Measurements from ENCODE around the gene GAMT.

GAMT gene

GRCh38 chr19:1400281-1401137, 833 bp downstream of the GAMT start:
- DNase-seq (ENCODE audit: low read depth, low spot score): no peak

DNA sequence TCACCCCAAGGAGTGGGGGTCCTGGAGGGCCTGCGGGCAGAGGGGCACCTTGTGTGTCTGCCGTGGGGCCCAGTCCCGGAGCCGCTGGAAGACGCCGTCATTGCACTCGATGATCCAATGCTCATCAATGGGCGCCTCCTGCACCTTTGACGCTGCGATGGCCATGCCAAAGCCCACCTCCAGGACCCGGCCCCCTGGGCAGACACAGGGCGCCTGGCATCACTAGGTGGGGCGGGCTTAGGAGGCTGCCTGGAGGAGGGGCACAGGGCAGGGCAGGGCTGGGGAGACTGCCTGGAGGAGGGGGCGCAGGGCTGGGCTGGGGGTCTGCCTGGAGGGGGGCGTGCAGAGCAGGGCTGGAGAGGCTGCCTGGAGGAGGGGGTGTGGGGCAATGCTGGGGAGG, 1.6 kb downstream of the GAMT start:
- DNase-seq (ENCODE audit: low read depth, low spot score): no peak

GRCh38 chr19:1399079-1399478, 2.3 kb downstream of the GAMT start:
- no peak for DNase-seq (ENCODE audit: low read depth, low spot score)

GRCh38 chr19:1397838-1398237, 3.5 kb downstream of the GAMT start:
- no peak for DNase-seq (ENCODE audit: low read depth, low spot score)

DNA sequence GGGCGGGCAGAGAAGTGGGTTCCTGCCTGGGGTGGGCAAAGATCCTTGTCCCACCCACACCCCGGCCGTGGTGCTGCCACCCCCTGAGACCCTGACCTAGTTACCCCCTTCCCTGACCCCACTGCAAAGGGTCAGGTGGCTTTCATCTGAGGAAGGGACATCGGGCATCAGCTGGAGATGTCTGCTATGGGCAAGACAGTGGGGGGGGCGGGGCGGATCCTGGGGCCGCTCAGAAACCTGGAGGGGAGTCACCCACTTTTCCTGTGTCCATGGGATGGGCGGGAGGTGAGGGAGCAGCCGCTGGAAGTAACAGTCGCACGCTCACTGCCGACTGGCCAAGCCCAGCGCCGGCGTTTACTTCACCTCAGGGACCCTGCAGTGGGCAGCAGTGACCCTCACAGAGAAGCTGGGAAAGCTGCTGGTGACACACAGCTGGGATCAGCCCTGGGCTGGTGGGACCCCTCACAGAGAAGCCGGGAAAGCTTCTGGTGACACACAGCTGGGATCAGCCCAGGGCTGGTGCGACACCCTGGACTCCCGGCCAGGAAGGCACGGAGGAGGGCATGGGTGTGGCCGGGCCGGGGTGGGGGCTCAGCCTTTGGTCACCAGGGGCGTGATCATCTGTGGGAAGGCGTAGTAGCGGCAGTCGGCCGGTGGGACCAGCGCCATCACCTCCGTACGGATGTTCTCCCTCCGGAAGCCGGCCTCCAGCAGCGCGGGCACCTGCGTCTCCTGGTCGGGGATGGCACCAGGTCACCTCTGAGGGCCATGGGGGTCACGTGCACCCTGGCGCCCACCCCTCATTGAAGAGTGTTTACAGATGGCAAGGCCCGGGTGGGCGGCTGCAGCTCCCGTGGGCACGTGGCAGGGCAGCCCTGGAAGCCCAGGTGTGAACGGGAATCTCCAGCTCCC, 4.3 kb downstream of the GAMT start:
- no peak for DNase-seq (ENCODE audit: low read depth, low spot score)

DNA sequence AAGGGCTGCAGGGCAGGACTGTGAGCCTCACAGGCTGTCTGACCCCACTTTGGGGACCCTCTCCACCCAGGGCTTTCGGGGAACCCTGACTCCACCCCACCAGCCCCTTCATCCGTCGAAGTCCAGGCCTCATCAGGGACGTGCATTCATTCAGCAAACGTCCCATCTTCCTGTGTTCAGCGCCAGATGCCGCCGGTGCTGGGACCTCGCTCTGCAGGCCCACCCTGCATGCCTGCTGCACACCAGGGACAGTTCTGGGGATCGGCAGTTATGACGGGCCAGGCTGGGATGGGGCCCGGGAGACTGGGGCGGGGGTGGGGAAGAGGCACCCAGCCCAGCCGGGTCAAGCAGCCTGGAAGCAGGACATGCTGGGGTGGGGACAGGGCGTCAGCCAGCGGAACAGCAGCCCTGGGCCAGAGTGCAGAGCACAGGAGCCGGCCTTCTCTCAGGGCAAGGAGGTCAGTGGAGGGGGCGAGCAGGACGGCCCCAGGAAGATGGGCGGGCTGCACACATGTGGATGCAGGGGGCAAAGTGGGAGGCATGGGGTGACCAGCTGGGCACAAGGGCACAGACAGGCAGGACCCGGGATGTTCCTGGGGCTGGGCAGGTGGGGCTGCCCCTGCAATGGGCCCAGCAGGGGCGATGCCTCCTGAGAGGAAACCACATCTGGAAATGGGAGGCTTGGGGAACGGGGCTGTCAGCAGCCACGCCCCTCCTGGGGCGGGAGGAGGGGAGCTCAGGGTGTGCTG, 5.1 kb downstream of the GAMT start:
- no peak for DNase-seq (ENCODE audit: low read depth, low spot score)

DNA sequence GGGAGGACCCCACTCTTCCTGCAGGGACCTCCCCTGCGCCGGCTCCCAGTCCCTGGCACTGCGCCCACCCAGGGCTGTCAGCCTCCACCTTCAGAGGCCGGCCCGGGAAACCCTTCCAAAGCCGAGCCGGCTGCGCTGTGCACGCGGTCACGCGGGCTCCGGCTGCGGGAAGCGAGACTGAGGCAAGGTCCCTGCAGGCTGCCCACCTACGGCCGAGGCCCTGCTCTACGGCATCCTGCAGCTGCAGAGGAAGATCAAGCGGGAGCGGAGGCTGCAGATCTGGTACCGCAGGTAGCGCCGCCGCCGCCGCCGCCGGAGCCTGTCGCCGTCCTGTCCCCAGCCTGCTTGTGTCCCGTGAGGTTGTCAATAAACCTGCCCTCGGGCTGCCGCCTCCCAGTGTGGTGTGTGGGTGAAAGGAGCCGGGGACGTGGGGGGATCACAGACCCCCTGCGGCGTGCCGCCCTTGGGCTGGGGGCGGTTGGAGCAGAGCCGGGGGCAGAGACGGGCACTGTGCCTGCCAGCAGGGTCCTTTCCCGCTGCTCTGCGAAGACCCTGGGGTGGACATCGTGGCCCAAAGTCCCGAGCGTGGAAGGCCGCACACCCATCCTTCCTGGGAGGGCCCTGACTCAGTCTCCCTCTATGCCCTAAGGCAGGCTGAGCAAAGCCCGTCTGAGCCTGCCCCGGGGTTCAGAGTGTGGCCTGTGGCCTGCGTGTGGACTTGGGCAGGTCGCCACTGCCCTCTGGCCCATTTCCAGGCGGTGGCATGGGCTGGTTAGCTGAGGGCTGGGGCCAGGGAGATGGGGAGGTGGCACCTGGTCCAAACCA, 5.9 kb downstream of the GAMT start:
- no peak for DNase-seq (ENCODE audit: low read depth, low spot score)

DNA sequence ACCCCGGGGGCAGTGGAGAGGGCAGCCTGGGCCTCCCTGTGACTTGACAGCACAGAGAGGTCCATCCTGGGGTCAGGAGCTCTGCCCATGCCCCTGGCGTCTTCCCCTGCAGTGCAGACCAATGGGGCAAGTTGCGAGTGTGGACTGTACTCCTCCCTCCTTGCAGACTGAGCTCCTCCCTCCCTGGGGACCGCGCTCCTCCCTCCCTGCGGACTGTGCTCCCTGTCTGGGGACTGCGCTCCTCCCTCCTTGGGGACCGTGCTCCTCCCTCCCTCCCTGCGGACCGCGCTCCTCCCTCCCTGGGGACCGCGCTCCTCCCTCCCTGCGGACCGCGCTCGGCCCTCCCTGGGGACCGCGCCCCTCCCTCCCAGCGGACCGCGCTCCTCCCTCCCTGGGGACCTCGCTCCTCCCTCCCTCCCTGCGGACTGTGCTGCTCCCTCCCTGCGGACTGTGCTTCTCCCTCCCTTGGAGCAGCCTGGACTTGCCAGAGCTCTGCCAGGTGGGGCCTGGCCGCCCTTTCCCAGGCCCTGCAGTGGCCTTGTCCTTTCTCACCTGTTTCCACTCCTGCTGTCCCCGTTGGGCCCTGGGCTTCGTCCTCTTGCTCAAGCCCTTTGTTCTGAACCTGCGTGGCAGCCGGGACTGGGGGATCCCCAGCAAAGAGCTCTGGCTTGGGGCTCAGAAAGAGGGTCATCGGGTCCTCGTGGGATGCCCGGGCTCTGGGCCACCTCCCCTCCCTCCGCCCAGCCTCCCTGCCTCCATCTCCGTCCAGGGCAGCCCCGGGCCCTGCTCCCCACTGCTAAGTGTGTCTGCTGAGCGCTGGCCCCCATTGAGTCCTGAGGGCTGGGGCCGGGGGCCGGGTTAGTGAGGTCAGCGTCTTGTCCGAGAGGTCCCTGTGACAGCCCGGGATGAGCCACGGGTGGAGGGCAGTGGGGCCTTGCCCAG, 6.8 kb downstream of the GAMT start:
- no peak for DNase-seq (ENCODE audit: low read depth, low spot score)

DNA sequence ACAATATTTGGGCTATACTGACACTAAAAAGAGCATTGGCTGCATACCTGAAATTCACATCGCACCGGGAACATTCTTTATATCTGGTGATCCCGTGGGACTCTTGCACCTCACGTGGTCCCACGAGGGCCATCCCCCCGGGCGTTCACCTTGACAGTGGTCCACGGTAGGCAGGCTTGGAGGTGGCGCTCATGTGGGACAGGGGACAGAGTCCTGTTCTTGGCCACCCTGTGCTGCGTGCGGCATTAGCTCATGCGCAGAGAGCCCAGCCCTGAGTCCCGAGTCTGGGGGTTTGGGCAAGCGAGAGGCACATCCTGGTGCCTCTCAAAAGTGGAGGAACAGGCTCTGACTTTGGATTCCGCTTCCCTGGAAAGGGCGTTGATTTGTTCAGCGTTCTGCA, 7.5 kb downstream of the GAMT start:
- DNase-seq (ENCODE audit: low read depth, low spot score): no peak

DNA sequence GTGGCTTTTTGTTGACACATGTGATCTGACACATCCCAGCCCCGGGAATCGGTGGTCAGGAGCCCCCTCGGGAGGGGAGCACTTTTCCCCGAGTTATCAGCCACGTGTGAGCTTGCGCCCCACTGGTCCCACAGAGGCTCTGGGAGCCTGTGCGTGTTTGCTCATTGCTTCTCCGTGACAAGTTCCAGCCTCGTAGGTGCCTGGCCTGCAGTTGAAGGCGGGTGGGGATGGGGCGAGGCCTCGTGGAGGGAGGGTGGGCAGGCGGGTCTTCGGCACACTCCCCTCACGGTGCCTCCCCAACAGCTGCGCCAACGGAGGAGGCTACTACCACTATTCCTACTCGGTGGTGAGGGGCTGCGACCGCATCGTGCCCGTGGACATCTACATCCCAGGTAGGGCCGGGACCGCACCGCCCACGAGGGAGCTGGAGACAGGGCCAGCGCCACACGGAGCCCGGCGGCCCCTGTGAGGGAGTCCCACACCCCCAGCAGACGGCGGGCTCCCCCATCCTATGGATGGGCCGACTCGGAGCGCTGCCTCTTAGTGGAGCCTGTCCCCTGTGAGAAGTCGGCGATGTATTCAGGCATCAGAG, 8.3 kb downstream of the GAMT start:
- DNase-seq (ENCODE audit: low read depth, low spot score): no peak

- no peak for DNase-seq (ENCODE audit: low read depth, low spot score)
These were observed 8.9 kb downstream of the GAMT start for GRCh38 chr19:1392407-1392806.

DNA sequence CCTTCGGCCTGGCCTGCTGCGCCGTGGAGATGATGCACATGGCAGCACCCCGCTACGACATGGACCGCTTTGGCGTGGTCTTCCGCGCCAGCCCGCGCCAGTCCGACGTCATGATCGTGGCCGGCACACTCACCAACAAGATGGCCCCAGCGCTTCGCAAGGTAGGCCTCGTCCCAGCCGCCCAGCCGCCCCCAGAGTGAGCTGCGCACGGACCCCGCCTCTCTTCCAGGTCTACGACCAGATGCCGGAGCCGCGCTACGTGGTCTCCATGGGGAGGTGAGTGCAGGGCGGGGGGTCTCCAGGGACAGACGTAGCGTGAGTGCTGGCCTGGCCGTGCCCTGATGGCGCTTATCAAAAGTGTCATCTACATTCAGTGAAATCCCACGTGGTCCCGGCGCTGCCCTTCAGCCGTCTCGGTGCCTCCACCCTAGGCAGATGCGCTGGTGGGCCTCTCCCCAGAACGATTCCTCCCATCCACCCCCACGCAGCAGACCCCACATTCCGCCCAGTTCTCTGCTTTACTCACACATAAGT, 10.4 kb downstream of the GAMT start:
- DNase-seq (ENCODE audit: low read depth, low spot score): no peak

DNA sequence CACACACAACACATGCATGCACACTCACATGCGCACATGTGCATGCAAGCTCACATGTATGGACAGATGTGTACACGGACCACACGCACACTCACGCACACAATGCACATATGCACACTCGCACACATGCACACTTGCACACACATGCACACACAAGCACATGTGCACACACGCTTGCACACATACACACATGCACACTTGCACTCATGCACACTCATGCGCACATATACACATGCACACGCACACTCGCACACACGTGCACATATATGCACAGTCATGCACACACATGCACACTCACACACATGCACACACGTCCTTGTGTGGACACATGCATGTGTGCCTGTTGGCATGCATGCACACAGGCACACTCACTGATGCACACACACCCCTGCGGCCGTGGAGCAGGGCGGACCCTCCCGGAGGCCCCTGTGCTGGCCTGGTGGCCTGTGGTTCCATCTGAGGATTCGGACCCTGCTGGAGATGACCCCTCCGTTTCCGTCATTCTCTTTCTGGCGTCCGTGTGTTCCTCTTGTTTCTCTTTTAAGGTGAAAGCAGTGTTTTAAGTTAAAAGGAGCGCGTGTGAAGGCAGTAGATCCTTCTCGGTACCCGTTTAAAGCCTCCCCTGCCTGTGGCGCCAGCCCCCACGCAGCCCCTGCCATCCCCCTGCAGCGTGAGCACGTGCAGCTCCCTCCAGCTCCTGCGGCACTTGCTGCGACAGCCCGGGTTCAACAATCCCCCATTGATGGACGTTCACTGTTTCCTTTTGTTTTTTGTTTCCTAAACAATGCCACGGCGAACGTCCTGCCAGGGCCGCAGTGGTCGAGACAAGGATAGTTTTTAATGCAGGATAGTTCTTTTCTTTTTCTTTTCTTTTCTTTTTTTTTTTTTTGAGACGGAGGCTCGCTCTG, 12.1 kb downstream of the GAMT start:
- no peak for DNase-seq (ENCODE audit: low read depth, low spot score)

DNA sequence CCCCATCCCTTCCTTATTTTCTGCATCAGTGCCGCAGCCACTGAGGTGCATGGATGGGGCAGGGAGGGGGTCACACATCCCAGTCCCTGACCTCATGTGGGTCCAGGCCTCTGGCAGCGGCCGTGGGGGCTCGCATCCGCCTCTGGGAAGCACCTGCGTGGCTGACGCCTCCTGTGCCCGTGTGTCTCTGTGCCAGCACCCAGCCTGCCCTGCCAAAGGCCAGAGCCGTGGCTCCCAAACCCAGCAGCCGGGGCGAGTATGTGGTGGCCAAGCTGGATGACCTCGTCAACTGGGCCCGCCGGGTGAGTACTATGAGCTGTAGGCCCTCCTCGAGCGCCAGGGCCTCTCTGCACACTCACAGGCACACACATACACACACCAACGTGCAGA, 12.7 kb downstream of the GAMT start:
- no peak for DNase-seq (ENCODE audit: low read depth, low spot score)

DNA sequence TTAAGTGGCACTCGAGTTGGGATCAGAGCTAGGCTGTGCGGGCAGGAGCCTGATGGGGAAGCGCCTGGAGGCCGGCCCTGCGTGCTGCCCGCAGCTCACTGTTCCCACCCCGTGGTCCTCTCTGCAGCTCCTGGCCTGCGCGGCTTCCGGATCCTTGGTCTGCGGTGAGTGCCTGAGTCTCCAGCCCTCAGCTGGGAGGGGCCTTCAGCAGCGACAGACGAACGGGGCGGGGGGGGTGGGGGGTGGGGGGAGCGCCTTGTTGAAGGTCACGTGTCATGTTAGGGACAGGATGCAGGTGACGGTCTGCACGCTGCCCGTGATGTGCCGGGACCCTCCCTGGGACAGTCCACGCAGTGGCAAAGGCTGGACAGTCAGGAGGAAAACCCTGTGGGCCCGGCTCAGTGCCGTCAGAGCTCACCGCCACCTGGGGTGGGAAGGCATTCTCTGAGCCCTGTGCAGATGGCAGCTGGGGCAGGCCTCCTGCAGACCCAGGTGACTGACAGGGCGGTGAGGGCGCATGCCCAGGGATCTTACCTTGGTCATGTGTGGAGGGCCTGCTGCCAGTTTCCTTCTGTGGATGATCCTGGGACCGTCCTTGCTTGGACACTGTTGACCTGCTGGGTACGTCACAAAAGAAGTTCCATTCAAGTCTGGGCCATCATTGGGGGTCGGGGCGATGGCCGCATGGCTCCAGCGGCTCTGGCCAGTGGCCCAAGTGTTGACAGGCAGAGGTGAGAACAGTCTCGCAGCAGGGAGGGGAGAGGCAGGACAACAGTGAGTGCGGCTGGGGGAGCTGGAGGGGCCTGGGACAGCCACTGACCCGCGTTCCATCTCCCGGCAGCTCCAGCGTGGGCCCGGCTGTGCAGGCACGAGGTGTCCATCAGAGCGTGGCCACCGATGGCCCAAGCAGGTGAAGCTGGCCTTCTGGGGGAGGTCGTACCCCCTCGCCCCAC, 13.4 kb downstream of the GAMT start:
- DNase-seq (ENCODE audit: low read depth, low spot score): no peak

- DNase-seq (ENCODE audit: low read depth, low spot score): no peak
These were observed 14.2 kb downstream of the GAMT start for GRCh38 chr19:1386945-1387683.

Measured in brain pericyte (primary cell).